Stimulated activated CD8-positive, alpha-beta memory T cell treated with anti-CD3 and anti-CD28 coated beads, Interleukin-15, amount 100 ng/mL, for 4 hours (primary cell): ENCODE data around the gene LMLN.
A peak's percentile ranks its signal among the peaks of the same experiment; 100 is the strongest.
"Not testable (repeated sequence)": the region's sequence is repeated elsewhere in the genome, so short reads cannot be mapped to it uniquely, and the experiment has no call there.

Experiments used
- DNase-seq, 2 donors: peaks; one replicate each; pipeline ENCODE4 v3.0.0-alpha.2; 2020; ENCODE audit warnings: low read depth in 2 of 2

The LMLN gene

GRCh38 chr3:197959891-197960693, at the start of gene LMLN:
Gene LMLN (plus strand): TSS chr3:197960217. CDS start chr3:197960246, 29 bp downstream.
- DNase-seq: peak; percentile 91 to 93

- DNase-seq: no peak
Observed at GRCh38 chr3:197912741-197913476, 47.1 kb upstream of the LMLN start.

- DNase-seq: no peak
Observed at GRCh38 chr3:197913641-197914380, 46.2 kb upstream of the LMLN start.

GRCh38 chr3:197921429-197922275, 38.4 kb upstream of the LMLN start:
- DNase-seq: not testable (repeated sequence)

- DNase-seq: no peak
Observed at GRCh38 chr3:197926418-197926817, 33.6 kb upstream of the LMLN start.

GRCh38 chr3:197927578-197927977, 32.4 kb upstream of the LMLN start:
- not testable (repeated sequence) for DNase-seq

- no peak for DNase-seq
Observed at GRCh38 chr3:197936819-197937384, 23.1 kb upstream of the LMLN start.

- DNase-seq: no peak
Observed at GRCh38 chr3:197940745-197941384, 19.2 kb upstream of the LMLN start.

- DNase-seq: no peak
Observed at GRCh38 chr3:197942956-197943556, 17.0 kb upstream of the LMLN start.

GRCh38 chr3:197949191-197949777, 10.7 kb upstream of the LMLN start:
- DNase-seq: no peak

- DNase-seq: peak; percentile 56 to 70
Observed at GRCh38 chr3:197949778-197950676, 10.0 kb upstream of the LMLN start, which contains the start of gene RPL35A. Gene RPL35A (plus strand): TSS chr3:197950190. CDS start chr3:197950968, 778 bp downstream.

GRCh38 chr3:197950677-197951061, 9.3 kb upstream of the LMLN start:
- no peak for DNase-seq

- DNase-seq: no peak
Observed at GRCh38 chr3:197951392-197951990, 8.5 kb upstream of the LMLN start.

GRCh38 chr3:197952440-197952839, 7.6 kb upstream of the LMLN start:
- DNase-seq: no peak

GRCh38 chr3:197953325-197953724, 6.7 kb upstream of the LMLN start:
- no peak for DNase-seq

- DNase-seq: no peak
Observed at GRCh38 chr3:197953881-197954280, 6.1 kb upstream of the LMLN start.

GRCh38 chr3:197955892-197956477, 4.0 kb upstream of the LMLN start:
- DNase-seq: no peak

- DNase-seq: no peak
Observed at GRCh38 chr3:197956626-197956988, 3.4 kb upstream of the LMLN start.
